ENCODE data around the gene PARD3B. TPM values are rescaled to one million over a fixed set of nuclear protein-coding genes. Genes with fewer than 3 reads are reported as not detected.

Gene PARD3B
- total and polyA plus RNA-seq, 2 of the 13 experiments (the other 11 are each of a cell fraction or from before 2014, with no cell fraction given) = 0.71 to 2.3 TPM

DNA sequence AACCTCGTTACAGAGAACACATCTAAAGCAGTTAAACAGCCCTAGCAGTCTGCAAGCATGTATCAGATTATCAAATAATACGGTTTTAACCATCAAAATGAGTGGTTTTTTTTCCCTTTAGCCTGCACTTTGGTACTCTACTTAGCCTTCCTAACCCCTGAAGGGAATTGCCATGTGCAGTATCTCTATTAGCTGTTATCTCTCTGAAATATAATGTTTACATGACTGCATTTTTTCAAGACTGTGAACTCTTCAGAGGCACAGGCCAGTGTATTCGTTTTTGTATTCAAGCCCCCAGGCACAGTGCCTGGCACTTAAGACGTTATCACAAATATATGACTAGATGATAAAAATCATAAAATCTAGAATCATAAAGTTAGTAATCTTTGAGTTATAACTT, 509.5 kb downstream of the PARD3B start:
- Histone ChIP-seq H3K27ac (ENCODE audit: extremely low read length, insufficient read depth, low read length) (no peak overlapping the region), H4K20me1 (ENCODE audit: insufficient read depth, low read length) (no peaks in the 10 kb centered on the region), H3K9ac (ENCODE audit: insufficient read depth, low read depth, low read length) (no peak overlapping the region), H3K9me3 (ENCODE audit: low read length) (peaks cover 17% of the 10 kb centered on the region), H3K4me3 (replicated peaks in 1 of 3; ENCODE audit: insufficient read depth in 1 of 3, low read depth in 2 of 3, low read length in 3 of 3) (no peak overlapping the region), H3K4me1 (ENCODE audit: insufficient read depth, low read length) (no peaks in the 10 kb centered on the region), H3K79me2 (ENCODE audit: insufficient read depth, low read length) (no peaks in the 10 kb centered on the region), H2AFZ (ENCODE audit: low read length) (no peak overlapping the region), H3K4me2 (ENCODE audit: low read depth, low read length) (no peak overlapping the region), H3K36me3 (replicated peaks in 1 of 2; ENCODE audit: control insufficient read depth in 1 of 2, insufficient read depth in 2 of 2, low read length in 2 of 2) (no peaks in the 10 kb centered on the region), H3K27me3 (ENCODE audit: control insufficient read depth in 1 of 2, insufficient read depth in 2 of 2, low read length in 2 of 2) (no peaks in the 10 kb centered on the region)
- DNase-seq (ENCODE audit: low spot score) = no peak
- no peak for FAIRE-seq
- intact Hi-C loops (cut with micrococcal nuclease; ENCODE audit: unreplicated experiment) = no loop called here
- in situ Hi-C loops (cut with HindIII; ENCODE audit: extremely low pct_ligation_motif_present, low pct_unique_long_range_greater_than_20kb) = no loop called here
- TF ChIP-seq, protein P1, sequence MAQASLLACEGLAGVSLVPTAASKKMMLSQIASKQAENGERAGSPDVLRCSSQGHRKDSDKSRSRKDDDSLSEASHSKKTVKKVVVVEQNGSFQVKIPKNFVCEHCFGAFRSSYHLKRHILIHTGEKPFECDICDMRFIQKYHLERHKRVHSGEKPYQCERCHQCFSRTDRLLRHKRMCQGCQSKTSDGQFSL (CRISPR knock-in tag; IDR thresholded peaks at IDR 0.05) = no peak
- TF ChIP-seq EZH2 (conservative IDR thresholded peaks at IDR 0.05; ENCODE audit: low read depth, low read length) (no peak), SRSF9 (IDR thresholded peaks at IDR 0.05; ENCODE audit: borderline replicate concordance, insufficient read depth, low read depth, low read length, poor library complexity, severe bottlenecking) (no peak), MATR3 (CRISPR knock-in tag; IDR thresholded peaks at IDR 0.05) (no peak), ZMYM4 (CRISPR knock-in tag; IDR thresholded peaks at IDR 0.05) (no peak), DNMT3B (CRISPR knock-in tag; conservative IDR thresholded peaks at IDR 0.05) (no peak), NRL (CRISPR knock-in tag; IDR thresholded peaks at IDR 0.05; ENCODE audit: borderline replicate concordance) (no peak), ZFP82 (CRISPR knock-in tag; IDR thresholded peaks at IDR 0.05; ENCODE audit: borderline replicate concordance) (no peak)
- TF ChIP-seq, protein P2, sequence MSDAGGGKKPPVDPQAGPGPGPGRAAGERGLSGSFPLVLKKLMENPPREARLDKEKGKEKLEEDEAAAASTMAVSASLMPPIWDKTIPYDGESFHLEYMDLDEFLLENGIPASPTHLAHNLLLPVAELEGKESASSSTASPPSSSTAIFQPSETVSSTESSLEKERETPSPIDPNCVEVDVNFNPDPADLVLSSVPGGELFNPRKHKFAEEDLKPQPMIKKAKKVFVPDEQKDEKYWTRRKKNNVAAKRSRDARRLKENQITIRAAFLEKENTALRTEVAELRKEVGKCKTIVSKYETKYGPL (CRISPR knock-in tag; IDR thresholded peaks at IDR 0.05) = no peak
- TF ChIP-seq, protein P3, sequence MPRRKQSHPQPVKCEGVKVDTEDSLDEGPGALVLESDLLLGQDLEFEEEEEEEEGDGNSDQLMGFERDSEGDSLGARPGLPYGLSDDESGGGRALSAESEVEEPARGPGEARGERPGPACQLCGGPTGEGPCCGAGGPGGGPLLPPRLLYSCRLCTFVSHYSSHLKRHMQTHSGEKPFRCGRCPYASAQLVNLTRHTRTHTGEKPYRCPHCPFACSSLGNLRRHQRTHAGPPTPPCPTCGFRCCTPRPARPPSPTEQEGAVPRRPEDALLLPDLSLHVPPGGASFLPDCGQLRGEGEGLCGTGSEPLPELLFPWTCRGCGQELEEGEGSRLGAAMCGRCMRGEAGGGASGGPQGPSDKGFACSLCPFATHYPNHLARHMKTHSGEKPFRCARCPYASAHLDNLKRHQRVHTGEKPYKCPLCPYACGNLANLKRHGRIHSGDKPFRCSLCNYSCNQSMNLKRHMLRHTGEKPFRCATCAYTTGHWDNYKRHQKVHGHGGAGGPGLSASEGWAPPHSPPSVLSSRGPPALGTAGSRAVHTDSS (CRISPR knock-in tag; conservative IDR thresholded peaks at IDR 0.05) = no peak
- CTCF ChIA-PET (ENCODE audit: low intra/inter-chr PET ratio, low total read pairs) = no interaction called here
- no peak for ATAC-seq
- no TSS peak for BruUV-seq (replicated peaks)
- WGBS (ENCODE audit: low lambda C conversion rate) = 14% methylated on average over 4 of the region's 4 CpGs
- POLR2A ChIA-PET = no interaction called here

Data from HepG2 (cell line).